ENCODE measurements around the gene TCP1. TPM values are rescaled to one million over a fixed set of nuclear protein-coding genes. Genes with fewer than 3 reads are reported as not detected.

The TCP1 gene
- total and polyA plus RNA-seq, 9 of the 15 experiments (the other 6 are each of a cell fraction or from before 2014, with no cell fraction given): 331 to 801 (median 645) TPM

- Histone ChIP-seq H3K27ac (ENCODE audit: extremely low read depth, low read depth, low read length) (peak overlapping the region; percentile 87; the same call in 2 of the 3 replicates), H3K4me3 (peak overlapping the region; percentile 66), H3K79me2 (ENCODE audit: control insufficient read depth, insufficient read depth, low read length) (peaks cover 30% of the 10 kb centered on the region), H3K36me3 (ENCODE audit: control insufficient read depth, insufficient read depth, low read length) (peaks cover 65% of the 10 kb centered on the region), H4K20me1 (replicated peaks; ENCODE audit: control insufficient read depth, insufficient read depth, low read length) (no peaks in the 10 kb centered on the region), H3K27me3 (ENCODE audit: control insufficient read depth in 2 of 2, insufficient read depth in 2 of 2, low read length in 2 of 2) (no peaks in the 10 kb centered on the region), H3K4me1 (replicated peaks in 1 of 2; ENCODE audit: control insufficient read depth in 2 of 2, insufficient read depth in 2 of 2, low read length in 2 of 2) (peaks cover 16 to 26% of the 10 kb centered on the region in 2 experiments; a peak in 4 of 5 replicates), H3K9me3 (replicated peaks; ENCODE audit: control insufficient read depth, insufficient read depth, low read depth, low read length) (no peaks in the 10 kb centered on the region), H3K9me1 (ENCODE audit: control insufficient read depth, insufficient read depth, low read length) (no peaks in the 10 kb centered on the region), H2AFZ (ENCODE audit: low read depth, low read length) (no peak overlapping the region), H3K9ac (ENCODE audit: insufficient read depth in 1 of 2, low read depth in 2 of 2, low read length in 2 of 2) (peak overlapping the region in 1 of 2 experiments; percentile 87; a peak in 2 of 4 replicates), H3K4me2 (ENCODE audit: insufficient read depth, low read length) (peak overlapping the region; percentile 98)
- intact Hi-C loops (cut with micrococcal nuclease): loop anchor here (2.0 kb wide), 2 partner anchors 28 to 68 kb away; partner anchors contain the start of genes SOD2 and TCP1
- ChIA-PET CTCF (ENCODE audit: low intra/inter-chr PET ratio) (no interaction called here), POLR2A (interaction anchor here (1.0 to 2.3 kb wide), 11 partner anchors 9 to 34 kb away, joined by 3 to 14 read pairs (median 6); partner anchors contain the start of genes MRPL18, TCP1 and WTAP)
- peak in 1 of 4 experiments; percentile 9 for DNase-seq (ENCODE audit: extremely low read depth in 1 of 4, low spot score in 3 of 4)
- FAIRE-seq: no peak
- in situ Hi-C loops (cut with MboI): no loop called here
- no TSS peak for BruUV-seq (replicated peaks)
- TF ChIP-seq PKNOX1 (IDR thresholded peaks at IDR 0.05) (peak; percentile 45; the same call in 1 of the 2 replicates), KDM5B (IDR thresholded peaks at IDR 0.05; ENCODE audit: insufficient replicate concordance, low read depth, low read length) (no peak), HNRNPLL (IDR thresholded peaks at IDR 0.05; ENCODE audit: low read depth, low read length, poor library complexity, severe bottlenecking) (no peak), PBX2 (CRISPR knock-in tag; IDR thresholded peaks at IDR 0.05; ENCODE audit: low read depth) (no peak), PBX2 (tag; conservative IDR thresholded peaks at IDR 0.05; ENCODE audit: low read depth) (0 out of 2 replicates have a peak, but pooled peaks have one; percentile 8), SNAPC5 (CRISPR knock-in tag; IDR thresholded peaks at IDR 0.05) (no peak), TAF15 (IDR thresholded peaks at IDR 0.05; ENCODE audit: low read depth, low read length) (no peak), ZNF316 (IDR thresholded peaks at IDR 0.05) (peak; percentile 52; the same call in 1 of the 2 replicates), CEBPB (tag; IDR thresholded peaks at IDR 0.05) (peak; percentile 73), MEIS2 (IDR thresholded peaks at IDR 0.05; ENCODE audit: partially characterized antibody) (peak; percentile 56), TEAD1 (CRISPR knock-in tag; IDR thresholded peaks at IDR 0.05) (peak in 1 of 2 experiments; percentile 33; a peak in 1 of 4 replicates), CEBPG (CRISPR knock-in tag; IDR thresholded peaks at IDR 0.05) (no peak; the same call in 1 of the 2 replicates), CEBPG (tag; conservative IDR thresholded peaks at IDR 0.05 in 1 of 2, IDR thresholded peaks at IDR 0.05 in 1 of 2) (peak; percentile 67 to 77; a peak in 3 of 4 replicates)
- no peak for ATAC-seq
- 52% methylated on average over 3 of the region's 3 CpGs for WGBS (ENCODE audit: insufficient coverage, low coverage, missing lambda C conversion rate)
Observed at GRCh38 chr6:159760602-159761057, 28.8 kb downstream of the TCP1 start.

All from K562 (cell line).